Adipose tissue (tissue), 3 donors: ENCODE data around the gene MCTP1. TPM values are rescaled to one million over a fixed set of nuclear protein-coding genes. Genes with fewer than 3 reads are reported as not detected.

Source experiments
- H3K27ac ChIP-seq: one replicate; pipeline ENCODE4 v1.5.1; 2013; ENCODE audit warnings: low read depth, low read length
- WGBS, 3 donors: extraction: QIAGEN DNeasy Blood & Tissue Kit; methylation state at CpG; one replicate each; pipeline ENCODE4 v1.1.7; 2013; 5-methylcytosine and 5-hydroxymethylcytosine counted together
- polyA plus RNA-seq, 3 donors: library from polyadenylated mRNA; stranded (reverse); fragments of 200-250 nt; gene quantifications; one replicate each; pipeline ENCODE4 v1.2.3, GENCODE V29; 2013
- donor health status: healthy with polysubstance abuse.
- donor health status: Bipolar disorder and iron deficiency.
- donor health status: healthy.

The MCTP1 gene
- polyA plus RNA-seq, 3 donors: 1.5 to 14.9 (median 13.3) TPM

DNA sequence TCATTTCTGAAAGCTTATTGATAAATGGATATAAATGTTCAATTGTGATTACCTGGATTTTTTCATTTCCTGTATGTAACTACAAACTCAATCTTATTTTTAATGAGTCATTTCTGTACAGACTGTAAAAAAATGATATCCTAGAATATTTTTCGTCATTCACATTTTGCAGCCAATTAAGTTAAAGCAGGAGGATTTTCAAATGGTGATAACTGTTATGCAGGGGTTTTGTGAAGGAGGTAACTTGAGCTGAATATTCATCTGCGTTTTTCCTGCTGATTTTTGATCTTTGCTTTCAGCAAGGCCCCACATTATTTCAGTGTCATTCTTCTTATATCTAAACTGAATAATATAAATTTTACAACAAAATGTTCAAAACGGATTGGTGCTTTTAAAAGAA, 592.3 kb downstream of the MCTP1 start:
- 84 to 87% (median 86%) methylated on average over 3 of the region's 3 CpGs for WGBS, 3 donors

DNA sequence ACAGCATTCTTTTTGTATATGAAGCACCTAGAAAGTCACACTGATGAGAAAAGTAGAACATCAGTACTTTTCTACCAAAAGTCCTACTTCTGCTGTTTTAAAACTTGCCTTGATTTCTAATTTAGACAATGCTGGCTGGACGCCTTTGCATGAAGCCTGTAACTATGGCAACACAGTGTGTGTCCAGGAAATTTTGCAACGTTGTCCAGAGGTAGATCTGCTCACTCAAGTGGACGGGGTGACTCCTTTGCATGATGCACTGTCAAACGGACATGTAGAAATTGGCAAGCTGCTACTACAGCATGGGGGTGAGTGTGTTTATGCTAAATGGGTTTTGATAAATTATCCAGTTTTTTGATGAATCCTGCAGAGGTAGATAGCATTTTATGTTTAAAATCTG, 592.9 kb downstream of the MCTP1 start:
- 22 to 52% (median 24%) methylated on average over 4 of the region's 4 CpGs for WGBS, 3 donors
- no peak overlapping the region for H3K27ac ChIP-seq

More for the DNA sequence above, 592.3 kb downstream of the MCTP1 start:
- H3K27ac ChIP-seq: no peak overlapping the region

DNA sequence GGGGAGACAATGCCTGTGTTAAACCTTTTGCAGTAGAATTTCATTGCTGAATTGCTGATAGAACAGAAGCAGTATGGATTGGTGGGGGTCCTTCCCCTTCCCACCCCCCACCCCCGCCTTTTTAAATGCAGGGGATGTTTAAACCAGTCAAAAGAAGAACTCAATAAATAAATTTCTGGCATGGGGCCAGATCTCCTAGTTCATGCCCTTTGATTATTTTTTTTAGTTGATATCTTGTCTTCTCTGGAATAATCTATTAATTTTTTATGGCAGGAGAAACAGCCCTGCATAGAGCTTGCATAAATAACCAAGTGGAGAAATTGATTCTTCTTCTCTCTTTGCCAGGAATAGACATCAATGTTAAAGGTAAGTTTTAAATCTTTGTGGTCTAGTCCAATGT, 593.6 kb downstream of the MCTP1 start:
- no peak overlapping the region for H3K27ac ChIP-seq
- whole genome bisulfite sequencing, 3 donors: 83 to 93% (median 85%) methylated on average over 1 of the region's 1 CpG

- H3K27ac ChIP-seq: no peak overlapping the region
- 76 to 81% (median 77%) methylated on average over 2 of the region's 2 CpGs for WGBS, 3 donors
Measured at GRCh38 chr5:94690778-94691177, 594.1 kb downstream of the MCTP1 start.

DNA sequence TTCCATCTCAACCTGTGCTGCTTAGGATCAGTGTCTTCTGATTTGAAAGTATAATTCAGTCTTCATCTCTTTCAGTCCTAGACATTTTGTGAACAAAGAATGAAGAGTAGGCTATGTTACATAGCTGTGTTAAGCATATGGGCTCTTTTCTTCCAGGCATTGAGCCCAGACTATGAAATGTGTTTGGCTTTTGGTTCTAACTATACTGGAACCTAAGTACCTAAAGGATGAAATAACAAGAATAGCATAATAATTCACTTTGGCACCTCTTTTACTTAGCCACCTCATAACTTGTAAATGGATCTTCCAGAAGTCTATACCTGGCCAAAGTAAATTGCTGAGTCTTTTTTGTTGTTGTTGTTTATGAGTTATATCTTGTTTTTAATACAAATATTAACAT, 595.0 kb downstream of the MCTP1 start:
- H3K27ac ChIP-seq: no peak overlapping the region

- WGBS, 3 donors: 79 to 85% (median 83%) methylated on average over 5 of the region's 5 CpGs
- no peak overlapping the region for H3K27ac ChIP-seq
Measured at GRCh38 chr5:94682814-94683520, 601.9 kb downstream of the MCTP1 start.

- no peak overlapping the region for H3K27ac ChIP-seq
- 91 to 99% (median 94%) methylated on average over 4 of the region's 4 CpGs for WGBS, 3 donors
Measured at GRCh38 chr5:94675965-94676618, 608.8 kb downstream of the MCTP1 start.

GRCh38 chr5:94674490-94675382, 610.2 kb downstream of the MCTP1 start:
- no peak overlapping the region for H3K27ac ChIP-seq
- 93 to 96% (median 94%) methylated on average over 1 of the region's 1 CpG for whole genome bisulfite sequencing, 3 donors

GRCh38 chr5:94672746-94673145, 612.1 kb downstream of the MCTP1 start:
- H3K27ac ChIP-seq: no peak overlapping the region
- 55 to 74% (median 67%) methylated on average over 1 of the region's 1 CpG for WGBS, 3 donors

GRCh38 chr5:94670726-94671125, 614.2 kb downstream of the MCTP1 start:
- WGBS, 3 donors: 86 to 97% (median 90%) methylated on average over 1 of the region's 1 CpG
- H3K27ac ChIP-seq: no peak overlapping the region

GRCh38 chr5:94667937-94668336, 617.0 kb downstream of the MCTP1 start:
- H3K27ac ChIP-seq: no peak overlapping the region
- WGBS, 3 donors: 98 to 100% (median 99%) methylated on average over 3 of the region's 3 CpGs

- 89 to 96% (median 95%) methylated on average over 3 of the region's 3 CpGs for WGBS, 3 donors
- no peak overlapping the region for H3K27ac ChIP-seq
Measured at GRCh38 chr5:94661086-94661485, 623.8 kb downstream of the MCTP1 start.

DNA sequence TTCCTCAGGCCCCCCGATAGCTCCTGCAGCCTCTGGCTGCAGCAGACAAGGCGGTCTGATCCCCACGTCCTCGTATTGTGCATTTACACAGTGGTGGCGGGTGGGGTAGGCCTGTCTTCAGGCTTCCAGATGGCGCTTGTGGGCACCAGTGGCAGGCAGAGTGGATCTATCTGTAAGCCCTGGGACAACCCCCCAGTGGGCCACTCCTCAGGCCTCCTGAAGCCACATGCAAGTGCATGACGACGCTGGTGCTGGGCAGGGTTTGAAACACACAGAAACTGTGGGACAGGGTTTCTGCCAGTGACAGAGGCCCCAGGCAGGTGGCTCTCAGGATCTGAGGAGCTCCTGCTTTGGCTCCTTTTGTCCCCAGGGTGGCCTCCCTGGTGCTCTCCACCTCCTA, 624.4 kb downstream of the MCTP1 start:
- 95 to 100% (median 96%) methylated on average over 8 of the region's 8 CpGs for WGBS, 3 donors
- H3K27ac ChIP-seq: no peak overlapping the region

- 98 to 100% (median 100%) methylated on average over 1 of the region's 1 CpG for WGBS, 3 donors
- H3K27ac ChIP-seq: no peak overlapping the region
Measured at GRCh38 chr5:94658272-94658671, 626.6 kb downstream of the MCTP1 start.

Other genes starting within 250 kb of the MCTP1 start
- under 1 TPM in 1 of 3 donors, not detected in 2; 0.15 TPM for gene FAM81B, start 106.3 kb upstream of the MCTP1 start, polyA plus RNA-seq